ENCODE measurements around the gene ANXA6.

- TF ChIP-seq REST (IDR thresholded peaks at IDR 0.05; ENCODE audit: low read depth, low read length) (no peak), CTCF (IDR thresholded peaks at IDR 0.05) (no peak), EP300 (IDR thresholded peaks at IDR 0.05; ENCODE audit: borderline replicate concordance in 1 of 2, low read depth in 1 of 2, low read length in 1 of 2) (no peak), NFIC (IDR thresholded peaks at IDR 0.05; ENCODE audit: borderline replicate concordance) (no peak), RFX5 (IDR thresholded peaks at IDR 0.05; ENCODE audit: low read length) (no peak), MAX (IDR thresholded peaks at IDR 0.05; ENCODE audit: low read depth) (no peak), GATA2 (CRISPR knock-in tag; IDR thresholded peaks at IDR 0.05) (no peak)
Measured at GRCh38 chr5:151072630-151073025, 85.0 kb downstream of the ANXA6 start.

All from SK-N-SH (cell line).